Tibial nerve (tissue), 4 donors: Measurements from ENCODE around the gene ANKRD23. TPM values are rescaled to one million over a fixed set of nuclear protein-coding genes. Genes with fewer than 3 reads are reported as not detected.
"Not testable (repeated sequence)": the region's sequence is repeated elsewhere in the genome, so short reads cannot be mapped to it uniquely, and the experiment has no call there.

ENCODE experiments used
- DNase-seq, 2 donors: peaks; one replicate each; pipeline ENCODE4 v3.0.0-alpha.2; 2019; ENCODE audit warnings: low spot score in 2 of 2
- H3K27ac ChIP-seq, 4 donors: fragments of 200-600 bp; sonication (generic) in 3 of 4; one replicate each; pipeline ENCODE4 v1.5.1; 2017 to 2019; ENCODE audit warnings: mild to moderate bottlenecking in 1 of 4
- H3K27me3 ChIP-seq, 2 donors: fragments of 200-600 bp; sonication (generic) in 1 of 2; one replicate each; pipeline versions ENCODE4 v1.5.1 to v1.6.0; 2017 to 2019
- H3K36me3 ChIP-seq, 3 donors: fragments of 200-600 bp; sonication (generic); one replicate each; pipeline ENCODE4 v1.5.1; 2018 to 2019
- H3K4me1 ChIP-seq, 4 donors: fragments of 200-600 bp; sonication (generic) in 3 of 4; one replicate each; pipeline ENCODE4 v1.5.1; 2017 to 2019
- H3K4me3 ChIP-seq, 4 donors: fragments of 200-600 bp; sonication (generic) in 3 of 4; one replicate each; pipeline ENCODE4 v1.5.1; 2017 to 2019; ENCODE audit warnings: mild to moderate bottlenecking in 1 of 4, moderate library complexity in 1 of 4
- H3K9me3 ChIP-seq, 4 donors: fragments of 200-600 bp; sonication (generic) in 3 of 4; one replicate each; pipeline ENCODE4 v1.5.1; 2017 to 2019
- EP300 ChIP-seq, 2 donors: sonication (generic); formaldehyde crosslinking; IDR thresholded peaks; one replicate each; pipeline ENCODE4 v1.6.1; 2017; ENCODE audit warnings: antibody characterized with exemption in 2 of 2, mild to moderate bottlenecking in 1 of 2
- POLR2A ChIP-seq, 2 donors: fragments of 450-650 bp; IDR thresholded peaks; one replicate each; pipeline ENCODE4 v1.6.1; 2017; ENCODE audit warnings: antibody characterized with exemption in 2 of 2, mild to moderate bottlenecking in 2 of 2, moderate library complexity in 2 of 2
- WGBS, 2 donors: methylation state at CpG; one replicate each; pipeline ENCODE4 v1.1.5; 2018; 5-methylcytosine and 5-hydroxymethylcytosine counted together
- total RNA-seq, 4 donors: library from RNA; depleted of rRNA; stranded (reverse); fragments of >200 nt; gene quantifications; one replicate each; pipeline ENCODE4 v1.1.0, GENCODE V29; 2016
- TF ChIP-seq, protein P1 (sequence below), 5 experiments: fragments of 200-600 bp in 3 of 5; fragments of 450-650 bp in 2 of 5; sonication (generic) in 3 of 5; IDR thresholded peaks; one replicate each; pipeline ENCODE4 v1.5.1; 2016 to 2019; ENCODE audit warnings: antibody characterized with exemption in 5 of 5, mild to moderate bottlenecking in 3 of 5, moderate library complexity in 2 of 5

The ANKRD23 gene
- total RNA-seq, 4 donors from 2014 or later: 6.1 to 23.1 (median 11.2) TPM

GRCh38 chr2:96808176-96808837 is 35.5 kb downstream of the ANKRD23 start:
- no peak overlapping the region for H3K27ac ChIP-seq
- peaks cover 0 to 20% (median 2%) of the 10 kb centered on the region in 4 donors for H3K4me1 ChIP-seq
- DNase-seq: no peak
- H3K4me3 ChIP-seq: no peak overlapping the region
- WGBS, 2 donors: 79 to 81% methylated on average over 10 of the region's 10 CpGs
- no peaks in the 10 kb centered on the region for H3K9me3 ChIP-seq
- TF ChIP-seq EP300 (IDR thresholded peaks at IDR 0.05) (no peak), POLR2A (IDR thresholded peaks at IDR 0.05) (no peak)
- TF ChIP-seq, protein P1, sequence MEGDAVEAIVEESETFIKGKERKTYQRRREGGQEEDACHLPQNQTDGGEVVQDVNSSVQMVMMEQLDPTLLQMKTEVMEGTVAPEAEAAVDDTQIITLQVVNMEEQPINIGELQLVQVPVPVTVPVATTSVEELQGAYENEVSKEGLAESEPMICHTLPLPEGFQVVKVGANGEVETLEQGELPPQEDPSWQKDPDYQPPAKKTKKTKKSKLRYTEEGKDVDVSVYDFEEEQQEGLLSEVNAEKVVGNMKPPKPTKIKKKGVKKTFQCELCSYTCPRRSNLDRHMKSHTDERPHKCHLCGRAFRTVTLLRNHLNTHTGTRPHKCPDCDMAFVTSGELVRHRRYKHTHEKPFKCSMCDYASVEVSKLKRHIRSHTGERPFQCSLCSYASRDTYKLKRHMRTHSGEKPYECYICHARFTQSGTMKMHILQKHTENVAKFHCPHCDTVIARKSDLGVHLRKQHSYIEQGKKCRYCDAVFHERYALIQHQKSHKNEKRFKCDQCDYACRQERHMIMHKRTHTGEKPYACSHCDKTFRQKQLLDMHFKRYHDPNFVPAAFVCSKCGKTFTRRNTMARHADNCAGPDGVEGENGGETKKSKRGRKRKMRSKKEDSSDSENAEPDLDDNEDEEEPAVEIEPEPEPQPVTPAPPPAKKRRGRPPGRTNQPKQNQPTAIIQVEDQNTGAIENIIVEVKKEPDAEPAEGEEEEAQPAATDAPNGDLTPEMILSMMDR (IDR thresholded peaks at IDR 0.05): no peak
- peaks cover 0 to 37% (median 0%) of the 10 kb centered on the region in 3 donors for H3K36me3 ChIP-seq
- no peaks in the 10 kb centered on the region for H3K27me3 ChIP-seq

- no peaks in the 10 kb centered on the region for H3K27me3 ChIP-seq
- no peak for DNase-seq
- H3K4me1 ChIP-seq: peaks cover 0 to 17% (median 2%) of the 10 kb centered on the region in 4 donors
- peaks cover 0 to 37% (median 0%) of the 10 kb centered on the region in 3 donors for H3K36me3 ChIP-seq
- H3K4me3 ChIP-seq: no peak overlapping the region
- peak overlapping the region in 3 of 4 donors; percentile 18 to 69 (median 68) for H3K27ac ChIP-seq
- H3K9me3 ChIP-seq: no peaks in the 10 kb centered on the region
- WGBS, 2 donors: 93 to 96% methylated on average over 10 of the region's 10 CpGs
- TF ChIP-seq, protein P1 (IDR thresholded peaks at IDR 0.05): no peak
- TF ChIP-seq EP300 (IDR thresholded peaks at IDR 0.05) (no peak), POLR2A (IDR thresholded peaks at IDR 0.05) (no peak)
Measured at GRCh38 chr2:96807127-96807471, 36.7 kb downstream of the ANKRD23 start.

DNA sequence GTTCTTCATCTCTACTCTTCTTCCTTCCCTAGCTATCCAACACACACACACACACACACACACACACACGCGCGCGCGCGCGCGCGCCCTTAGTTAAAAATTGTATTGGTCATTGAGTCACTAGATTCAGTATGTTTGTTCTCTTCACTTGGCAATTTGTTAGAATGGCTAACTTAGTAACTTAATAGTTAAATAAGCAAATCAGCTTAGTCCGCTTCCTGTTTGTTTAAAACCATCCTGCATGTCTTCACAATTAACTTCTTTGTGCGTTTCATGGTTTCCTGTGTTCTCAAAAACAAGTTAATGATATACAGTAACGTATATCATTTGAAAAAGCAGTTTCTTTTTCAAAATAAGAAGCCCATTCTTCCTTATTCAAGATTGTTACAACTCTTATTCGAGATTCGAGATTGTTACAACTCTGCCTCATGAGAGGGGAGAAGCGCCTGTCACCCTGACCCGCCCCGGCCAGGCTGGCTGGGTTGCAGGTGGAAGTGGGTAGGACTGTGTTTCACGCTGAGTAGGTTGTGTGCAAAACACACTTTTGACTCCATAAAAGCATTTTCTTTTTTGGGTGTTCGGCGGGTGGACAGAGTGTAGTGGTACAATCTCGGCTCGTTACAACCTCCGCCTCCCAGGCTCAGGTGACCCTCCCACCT is 37.2 kb downstream of the ANKRD23 start:
- Histone ChIP-seq H3K27ac (peak overlapping the region in 3 of 4 donors; percentile 18 to 69 (median 68)), H3K27me3 (no peaks in the 10 kb centered on the region), H3K4me3 (no peak overlapping the region), H3K36me3 (peaks cover 0 to 37% (median 0%) of the 10 kb centered on the region in 3 donors), H3K9me3 (no peaks in the 10 kb centered on the region), H3K4me1 (peaks cover 0 to 14% (median 2%) of the 10 kb centered on the region in 4 donors)
- no peak for DNase-seq
- TF ChIP-seq, protein P1 (IDR thresholded peaks at IDR 0.05): no peak
- no peak for TF ChIP-seq POLR2A (IDR thresholded peaks at IDR 0.05)
- TF ChIP-seq EP300 (IDR thresholded peaks at IDR 0.05): no peak
- WGBS, 2 donors: 72 to 73% methylated on average over 23 of the region's 23 CpGs

DNA sequence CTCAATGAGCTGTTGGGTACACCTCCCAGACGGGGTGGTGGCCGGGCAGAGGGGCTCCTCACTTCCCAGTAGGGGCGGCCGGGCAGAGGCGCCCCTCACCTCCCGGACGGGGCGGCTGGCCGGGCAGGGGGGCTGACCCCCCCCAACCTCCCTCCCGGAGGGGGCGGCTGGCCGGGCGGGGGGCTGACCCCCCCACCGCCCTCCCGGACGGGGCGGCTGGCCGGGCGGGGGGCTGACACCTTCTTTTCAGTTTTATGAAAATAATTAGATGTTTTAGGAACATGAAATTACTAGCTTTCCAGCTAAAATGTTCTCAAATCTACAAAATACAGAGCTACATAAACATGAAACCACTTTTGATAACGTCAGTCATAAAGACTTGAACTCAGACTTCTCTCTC is 37.9 kb downstream of the ANKRD23 start:
- not testable (repeated sequence) for H3K27me3 ChIP-seq, H3K4me3 ChIP-seq, DNase-seq, H3K9me3 ChIP-seq
- WGBS, 2 donors: 84 to 89% methylated on average over 18 of the region's 20 CpGs
- peak overlapping the region in 3 of 4 donors; percentile 18 to 69 (median 61) for H3K27ac ChIP-seq
- H3K4me1 ChIP-seq: peaks cover 0 to 17% (median 2%) of the 10 kb centered on the region in 4 donors
- H3K36me3 ChIP-seq: peaks cover 0 to 37% (median 0%) of the 10 kb centered on the region in 3 donors

DNA sequence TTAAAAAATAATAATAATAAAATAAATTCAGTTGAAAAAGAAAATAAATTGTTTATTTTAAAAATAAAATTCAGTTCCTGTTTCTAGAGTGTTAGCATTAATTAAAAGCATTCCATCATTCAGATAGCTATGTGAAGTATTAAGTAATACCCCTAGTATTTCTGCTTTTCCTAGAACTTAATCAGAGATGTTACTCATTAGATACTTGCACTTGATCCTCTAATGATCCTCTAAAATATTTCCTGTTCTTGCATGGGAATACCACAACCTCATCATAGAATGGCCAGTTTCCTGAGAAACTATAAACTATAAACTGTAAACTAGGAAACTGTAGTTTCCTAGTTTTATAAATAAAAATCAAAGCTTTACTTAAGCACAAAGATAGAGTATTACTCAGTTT is 38.8 kb downstream of the ANKRD23 start:
- H3K4me3 ChIP-seq: no peak overlapping the region
- no peak overlapping the region for H3K27ac ChIP-seq
- DNase-seq: no peak
- peaks cover 0 to 34% (median 0%) of the 10 kb centered on the region in 3 donors for H3K36me3 ChIP-seq
- peaks cover 0 to 24% (median 2%) of the 10 kb centered on the region in 4 donors for H3K4me1 ChIP-seq
- H3K9me3 ChIP-seq: no peaks in the 10 kb centered on the region
- H3K27me3 ChIP-seq: no peaks in the 10 kb centered on the region
- TF ChIP-seq, protein P1 (IDR thresholded peaks at IDR 0.05): no peak
- TF ChIP-seq POLR2A (IDR thresholded peaks at IDR 0.05) (no peak), EP300 (IDR thresholded peaks at IDR 0.05) (no peak)
